H1 (cell line): ENCODE results near the gene RAP1B. TPM values are rescaled to one million over a fixed set of nuclear protein-coding genes. Genes with fewer than 3 reads are reported as not detected.

Source experiments
- CTCF ChIA-PET: fragments of 300-600 bp; sonication (Branson Sonifier 250); formaldehyde crosslinking; loops from one replicate; lab custom pipeline; 2021; ENCODE audit not compliant: partially characterized antibody; lab: Charles Lee
- POLR2A ChIA-PET: fragments of 300-600 bp; sonication (Branson Sonifier 250); formaldehyde crosslinking; loops from one replicate; lab custom pipeline; 2021; ENCODE audit warnings: inconsistent platforms; ENCODE audit not compliant: partially characterized antibody; lab: Charles Lee
- DNase-seq, 2 experiments: peaks; one replicate each; pipeline versions ENCODE4 v3.0.0 to v3.0.0-alpha.2; 2010 to 2022; ENCODE audit warnings: low spot score in 2 of 2, low read depth in 1 of 2, mixed read lengths in 1 of 2
- FAIRE-seq: peaks from 2 replicates; lab custom pipeline; 2011; peaks lifted over from hg19 to GRCh38; lab: Jason Lieb, UNC
- H2AFZ ChIP-seq: 2 replicates; pipeline ENCODE4 v1.8.1; 2012; ENCODE audit warnings: low read length, inconsistent platforms
- H2AK5ac ChIP-seq: 2 replicates; pipeline ENCODE4 v1.6.1; 2013; ENCODE audit warnings: low read depth, low read length
- H2BK120ac ChIP-seq: replicated peaks from 2 replicates; pipeline ENCODE3; 2013; ENCODE audit warnings: low read depth, low read length, inconsistent platforms
- H2BK12ac ChIP-seq: 2 replicates; pipeline ENCODE4 v1.6.1; 2013; ENCODE audit warnings: low read depth, low read length
- H2BK15ac ChIP-seq: 2 replicates; pipeline ENCODE4 v1.6.1; 2013; ENCODE audit warnings: low read length
- H2BK20ac ChIP-seq: 2 replicates; pipeline ENCODE4 v1.6.1; 2013; ENCODE audit warnings: low read length
- H2BK5ac ChIP-seq: 2 replicates; pipeline ENCODE4 v1.6.1; 2013; ENCODE audit warnings: low read depth, low read length
- H3K14ac ChIP-seq: 2 replicates; pipeline ENCODE4 v1.6.1; 2013; ENCODE audit warnings: inconsistent platforms; ENCODE audit not compliant: insufficient read length
- H3K18ac ChIP-seq: 2 replicates; pipeline ENCODE4 v1.6.1; 2013; ENCODE audit warnings: low read length; ENCODE audit errors: extremely low read depth
- H3K23ac ChIP-seq: 2 replicates; pipeline ENCODE4 v1.6.1; 2013; ENCODE audit warnings: inconsistent platforms; ENCODE audit not compliant: insufficient read length
- H3K23me2 ChIP-seq: 2 replicates; pipeline ENCODE4 v1.6.1; 2013; ENCODE audit warnings: low read depth, low read length
- H3K27ac ChIP-seq: 2 replicates; pipeline ENCODE4 v1.6.1; 2011; ENCODE audit warnings: low read depth, low read length, inconsistent platforms
- H3K27me3 ChIP-seq, 4 experiments: replicated peaks in 1 of 4; 1 replicate in 1 of 4; 2 replicates in 3 of 4; pipeline versions ENCODE4 v1.6.1 to v1.8.1; 2011 to 2013; ENCODE audit warnings: low read length in 3 of 4, mild to moderate bottlenecking in 3 of 4, inconsistent platforms in 2 of 4, mixed read lengths in 2 of 4, moderate library complexity in 1 of 4; ENCODE audit not compliant: control insufficient read depth in 3 of 4, insufficient read depth in 3 of 4; ENCODE audit errors: extremely low read depth in 1 of 4
- H3K36me3 ChIP-seq, 4 experiments: 2 replicates each; pipeline versions ENCODE4 v1.6.1 to v1.8.1; 2011 to 2013; ENCODE audit warnings: mild to moderate bottlenecking in 4 of 4, low read length in 3 of 4, moderate library complexity in 2 of 4, control low read depth in 1 of 4, inconsistent platforms in 1 of 4; ENCODE audit not compliant: insufficient read depth in 4 of 4, control insufficient read depth in 2 of 4
- H3K4ac ChIP-seq: replicated peaks from 2 replicates; pipeline ENCODE3; 2013; ENCODE audit warnings: low read length, low read depth, mixed read lengths, inconsistent platforms; ENCODE audit not compliant: insufficient read length
- H3K4me1 ChIP-seq, 4 experiments: replicated peaks in 1 of 4; 1 replicate in 1 of 4; 2 replicates in 3 of 4; pipeline versions ENCODE4 v1.6.1 to v1.8.1; 2011 to 2013; ENCODE audit warnings: low read length in 3 of 4, inconsistent platforms in 2 of 4, mixed read lengths in 1 of 4; ENCODE audit not compliant: insufficient read depth in 4 of 4, control insufficient read depth in 3 of 4
- H3K4me2 ChIP-seq, 2 experiments: 2 replicates each; pipeline versions ENCODE4 v1.6.1 to v1.8.1; 2011 to 2013; ENCODE audit warnings: low read depth in 2 of 2, low read length in 2 of 2, control low read depth in 1 of 2, inconsistent platforms in 1 of 2, mild to moderate bottlenecking in 1 of 2; ENCODE audit not compliant: insufficient read depth in 1 of 2
- H3K4me3 ChIP-seq, 4 experiments: fragments of 200-600, 300-600 bp in 1 of 4; sonication (generic), shearing (Covaris generic), sonication (Bioruptor Twin) in 1 of 4; 2 replicates each; pipeline versions ENCODE4 v1.5.1 to v1.8.1; 2011 to 2016; ENCODE audit warnings: low read length in 4 of 4, low read depth in 3 of 4, control low read depth in 2 of 4, inconsistent platforms in 2 of 4, mild to moderate bottlenecking in 2 of 4, mixed read lengths in 1 of 4, moderate library complexity in 1 of 4; ENCODE audit not compliant: insufficient read depth in 2 of 4; ENCODE audit errors: extremely low read depth in 1 of 4
- H3K56ac ChIP-seq: replicated peaks from 2 replicates; pipeline ENCODE3; 2013; ENCODE audit warnings: low read depth, mild to moderate bottlenecking, mixed read lengths, low read length, inconsistent platforms; ENCODE audit not compliant: insufficient read length
- H3K79me1 ChIP-seq: 2 replicates; pipeline ENCODE4 v1.6.1; 2013; ENCODE audit warnings: low read depth, low read length, control low read depth
- H3K79me2 ChIP-seq, 2 experiments: 2 replicates each; pipeline versions ENCODE4 v1.6.1 to v1.8.1; 2012 to 2013; ENCODE audit warnings: low read length in 2 of 2, mild to moderate bottlenecking in 2 of 2, inconsistent platforms in 1 of 2; ENCODE audit not compliant: insufficient read depth in 2 of 2, control insufficient read depth in 1 of 2
- H3K9ac ChIP-seq, 4 experiments: replicated peaks in 1 of 4; 1 replicate in 1 of 4; 2 replicates in 3 of 4; pipeline versions ENCODE4 v1.6.1 to v1.8.1; 2011 to 2013; ENCODE audit warnings: low read depth in 3 of 4, low read length in 3 of 4, control low read depth in 2 of 4, mild to moderate bottlenecking in 2 of 4, moderate library complexity in 2 of 4, inconsistent platforms in 1 of 4; ENCODE audit errors: extremely low read depth in 1 of 4
- H3K9me3 ChIP-seq, 2 experiments: 2 replicates each; pipeline versions ENCODE4 v1.6.1 to v1.8.1; 2012 to 2013; ENCODE audit warnings: mild to moderate bottlenecking in 2 of 2, moderate library complexity in 2 of 2, control low read depth in 1 of 2, inconsistent platforms in 1 of 2, low read depth in 1 of 2, low read length in 1 of 2, mixed read lengths in 1 of 2; ENCODE audit not compliant: insufficient read depth in 2 of 2
- H4K20me1 ChIP-seq, 2 experiments: replicated peaks in 1 of 2; 2 replicates each; pipeline versions ENCODE3 to v1.8.1; 2011 to 2013; ENCODE audit warnings: inconsistent platforms in 2 of 2, low read length in 2 of 2, mild to moderate bottlenecking in 1 of 2; ENCODE audit not compliant: insufficient read depth in 2 of 2, control insufficient read depth in 1 of 2
- H4K5ac ChIP-seq: 2 replicates; pipeline ENCODE4 v1.6.1; 2013; ENCODE audit warnings: low read length, low read depth, mixed read lengths, inconsistent platforms; ENCODE audit not compliant: insufficient read length
- H4K8ac ChIP-seq: 2 replicates; pipeline ENCODE4 v1.8.0; 2013; ENCODE audit warnings: mild to moderate bottlenecking, moderate library complexity, low read length, inconsistent platforms; ENCODE audit not compliant: insufficient read depth; ENCODE audit errors: extremely low read depth
- H4K91ac ChIP-seq: replicated peaks from 2 replicates; pipeline ENCODE3; 2013; ENCODE audit warnings: low read length, mixed read lengths, inconsistent platforms; ENCODE audit not compliant: insufficient read length
- CHD2 ChIP-seq: IDR thresholded peaks from 2 replicates; pipeline ENCODE4 v1.6.1; 2012; ENCODE audit warnings: low read length, improper control_type of control experiment
- FOSL1 ChIP-seq: IDR thresholded peaks from 2 replicates; pipeline ENCODE4 v1.6.1; 2011; ENCODE audit warnings: mild to moderate bottlenecking, low read depth, low read length, moderate library complexity; ENCODE audit not compliant: insufficient read depth
- JUND ChIP-seq: IDR thresholded peaks from 2 replicates; pipeline ENCODE4 v1.6.1; 2011; ENCODE audit warnings: mild to moderate bottlenecking, improper control_type of control experiment, low read length
- KDM1A ChIP-seq: fragments of 200-600, 300-600 bp; sonication (generic); IDR thresholded peaks from 2 replicates; pipeline ENCODE4 v1.7.1; 2016; ENCODE audit warnings: mild to moderate bottlenecking, low read length, borderline replicate concordance
- NRF1 ChIP-seq: IDR thresholded peaks from 2 replicates; pipeline ENCODE4 v1.6.1; 2011; ENCODE audit warnings: mild to moderate bottlenecking, low read depth, low read length, improper control_type of control experiment
- PHF8 ChIP-seq: fragments of 200-600 bp; sonication (generic); conservative IDR thresholded peaks from 2 replicates; pipeline ENCODE4 v1.7.1; 2012; ENCODE audit warnings: low read depth, mild to moderate bottlenecking, inconsistent platforms, low read length, moderate library complexity
- RNF2 ChIP-seq: fragments of 200-900, 300-1000 bp; sonication (generic); IDR thresholded peaks from 2 replicates; pipeline ENCODE4 v1.7.1; 2016; ENCODE audit warnings: borderline replicate concordance, low read depth, mild to moderate bottlenecking, antibody characterized with exemption, low read length; ENCODE audit not compliant: poor library complexity, severe bottlenecking; ENCODE audit errors: missing control alignments
- SIN3A ChIP-seq, 2 experiments: IDR thresholded peaks in 1 of 2; conservative IDR thresholded peaks in 1 of 2; 2 replicates each; pipeline ENCODE4 v1.6.1; 2011 to 2012; ENCODE audit warnings: low read length in 2 of 2, improper control_type of control experiment in 1 of 2, low read depth in 1 of 2, mild to moderate bottlenecking in 1 of 2
- WGBS, 2 experiments: shearing (Covaris generic) in 1 of 2; methylation state at CpG; one replicate each; pipeline versions ENCODE4 v1.1.6 to v1.1.7; 2013 to 2015; ENCODE audit warnings: low lambda C conversion rate in 2 of 2, mixed read lengths in 2 of 2, inconsistent platforms in 1 of 2, low coverage in 1 of 2, missing lambda C conversion rate in 1 of 2; ENCODE audit not compliant: insufficient replicate concordance in 2 of 2, insufficient coverage in 1 of 2, insufficient read length in 1 of 2; ENCODE audit errors: extremely low coverage in 1 of 2, missing lambda C conversion rate in 1 of 2; 5-methylcytosine and 5-hydroxymethylcytosine counted together
- polyA plus RNA-seq, 7 experiments: library from polyadenylated mRNA; depleted of rRNA in 3 of 7; stranded (reverse) in 5 of 7; unstranded in 2 of 7; fragments of >200 nt in 5 of 7; fragments of 200-250 nt in 2 of 7; gene quantifications; 1 replicate in 5 of 7; 2 replicates in 1 of 7; 4 replicates in 1 of 7; pipeline versions ENCODE4 v1.2.1 to v1.2.3, GENCODE V29; 2011 to 2013; ENCODE audit warnings: missing spikeins in 2 of 7, mixed read lengths in 2 of 7
- total RNA-seq: library from RNA; stranded (reverse); fragmentation: NEBNext Ultra II Directional; extraction: Animal tissue kit (Norgen Biotek cat#: 25700); gene quantifications from 2 replicates; pipeline ENCODE4 v1.2.1, GENCODE V29; 2021
- TF ChIP-seq, protein P1 (sequence below): IDR thresholded peaks from 2 replicates; pipeline ENCODE4 v1.6.1; 2012; ENCODE audit warnings: inconsistent platforms

RAP1B gene
- total and polyA plus RNA-seq, 2 of the 8 experiments (the other 6 are each of a cell fraction or from before 2014, with no cell fraction given) = 61.4 to 112 TPM

GRCh38 chr12:68573406-68573805, 37.3 kb upstream of the RAP1B start:
- POLR2A ChIA-PET = no interaction called here
- H3K4me3 ChIP-seq = no peak overlapping the region
- no peaks in the 10 kb centered on the region for H3K27me3 ChIP-seq
- H2AFZ ChIP-seq = no peak overlapping the region
- H3K27ac ChIP-seq = no peak overlapping the region
- H3K56ac ChIP-seq = no peak overlapping the region
- H3K18ac ChIP-seq = no peak overlapping the region
- CTCF ChIA-PET = interaction anchor here (0.6 to 0.9 kb wide), 2 partner anchors 10 to 1675 kb away, joined by 3 read pairs; no protein-coding TSS in a partner anchor
- H3K23me2 ChIP-seq = no peaks in the 10 kb centered on the region
- WGBS, 2 experiments = 94% methylated on average over 1 of the region's 1 CpG; no CpG with 5 or more reads in 1 of the 2 experiments
- no peaks in the 10 kb centered on the region for H3K4me1 ChIP-seq
- no peak overlapping the region for H2BK5ac ChIP-seq
- no peaks in the 10 kb centered on the region for H3K79me2 ChIP-seq
- no peaks in the 10 kb centered on the region for H3K79me1 ChIP-seq
- no peak overlapping the region for H2BK20ac ChIP-seq
- no peak for DNase-seq
- no peak for FAIRE-seq
- H2BK12ac ChIP-seq = no peak overlapping the region
- H2BK120ac ChIP-seq = no peak overlapping the region
- TF ChIP-seq PHF8 (no peak), CHD2 (no peak), FOSL1 (no peak), RNF2 (no peak), SIN3A (conservative IDR thresholded peaks at IDR 0.05 in 1 of 2, IDR thresholded peaks at IDR 0.05 in 1 of 2; ENCODE audit: low read depth in 1 of 2, low read length in 2 of 2) (no peak), NRF1 (no peak), JUND (no peak), KDM1A (no peak)
- TF ChIP-seq, protein P1, sequence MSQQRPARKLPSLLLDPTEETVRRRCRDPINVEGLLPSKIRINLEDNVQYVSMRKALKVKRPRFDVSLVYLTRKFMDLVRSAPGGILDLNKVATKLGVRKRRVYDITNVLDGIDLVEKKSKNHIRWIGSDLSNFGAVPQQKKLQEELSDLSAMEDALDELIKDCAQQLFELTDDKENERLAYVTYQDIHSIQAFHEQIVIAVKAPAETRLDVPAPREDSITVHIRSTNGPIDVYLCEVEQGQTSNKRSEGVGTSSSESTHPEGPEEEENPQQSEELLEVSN = no peak
- TF ChIP-seq, all 59 proteins: peak for 0
- H3K36me3 ChIP-seq = no peaks in the 10 kb centered on the region
- no peak overlapping the region for H2AK5ac ChIP-seq
- no peak overlapping the region for H2BK15ac ChIP-seq
- no peak overlapping the region for H3K14ac ChIP-seq
- no peak overlapping the region for H4K5ac ChIP-seq
- no peaks in the 10 kb centered on the region for H4K20me1 ChIP-seq
- H3K4me2 ChIP-seq = no peak overlapping the region
- no peak overlapping the region for H3K23ac ChIP-seq
- no peak overlapping the region for H4K8ac ChIP-seq
- no peak overlapping the region for H4K91ac ChIP-seq
- H3K9ac ChIP-seq = no peak overlapping the region
- no peaks in the 10 kb centered on the region for H3K9me3 ChIP-seq
- no peak overlapping the region for H3K4ac ChIP-seq
